ENCODE measurements around the gene SOX15.

SOX15 gene

GRCh38 chr17:7576432-7576937 lies 13.4 kb downstream of the SOX15 start:
- DNase-seq, result peak in 1 of 2 experiments; percentile 32

GRCh38 chr17:7575959-7576358 lies 13.9 kb downstream of the SOX15 start:
- peak in 1 of 2 experiments; percentile 21 for DNase-seq

DNA sequence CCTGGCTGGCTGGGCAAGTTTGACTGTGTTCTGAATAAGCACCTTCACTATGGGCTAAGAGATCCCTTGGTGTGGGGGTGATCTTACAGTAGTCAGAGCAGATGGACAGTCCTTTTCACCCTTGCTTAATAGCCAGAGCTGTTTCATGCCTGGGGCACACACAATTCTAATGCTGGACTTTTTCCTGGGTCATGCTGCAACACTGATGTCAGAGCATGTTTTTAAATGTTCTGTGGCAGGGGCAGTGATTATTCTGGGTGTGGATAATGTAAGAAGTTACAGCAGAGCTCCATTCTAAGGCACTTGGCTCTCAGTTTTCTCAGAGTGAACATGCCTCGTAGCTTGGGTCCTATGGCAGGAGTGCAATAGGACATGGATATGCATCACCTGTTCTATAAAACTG lies 14.4 kb downstream of the SOX15 start:
- no peak for DNase-seq

GRCh38 chr17:7574176-7574953 lies 15.5 kb downstream of the SOX15 start:
- DNase-seq, result no peak

DNA sequence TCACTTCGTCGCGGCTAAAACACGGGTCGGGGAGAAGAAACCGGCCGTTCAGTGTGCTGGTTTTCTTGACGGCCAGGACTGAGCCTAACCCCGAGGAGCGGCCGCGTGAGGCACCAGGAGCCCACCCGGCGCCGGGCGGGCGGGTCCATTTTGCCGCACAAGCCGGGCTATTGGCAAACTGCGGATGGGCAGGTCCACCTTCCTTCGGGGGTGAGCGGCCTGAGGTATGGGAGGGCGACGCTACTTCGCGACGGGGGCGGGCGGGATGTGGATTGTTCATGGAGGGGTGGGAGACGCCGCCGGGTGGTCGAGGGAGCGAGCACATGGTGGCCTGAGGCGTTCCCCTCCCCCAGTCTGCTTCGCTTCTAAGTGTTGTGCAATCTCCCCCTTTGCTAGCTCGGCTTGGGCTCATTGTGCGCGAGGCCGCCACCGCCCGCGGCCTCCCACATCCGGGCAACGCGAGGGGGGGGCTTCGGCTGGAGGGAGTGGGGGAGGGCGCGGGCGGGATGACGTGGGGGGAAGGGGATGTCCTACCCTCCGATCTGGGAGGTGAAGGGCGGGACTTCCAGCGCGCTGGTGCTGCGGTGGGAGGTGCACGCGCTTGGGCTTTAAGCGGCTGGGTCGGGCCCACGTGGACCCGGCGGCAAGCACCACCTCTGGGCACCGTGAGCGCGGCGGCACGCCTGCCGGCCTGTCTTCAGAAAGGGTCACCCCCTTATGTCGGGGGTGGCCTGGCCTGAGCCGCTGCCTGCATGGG lies 16.4 kb downstream of the SOX15 start:
- peak; percentile 87 to 90 for DNase-seq

- DNase-seq, result peak; percentile 100
Observed at GRCh38 chr17:7572588-7573323, 17.1 kb downstream of the SOX15 start.

DNA sequence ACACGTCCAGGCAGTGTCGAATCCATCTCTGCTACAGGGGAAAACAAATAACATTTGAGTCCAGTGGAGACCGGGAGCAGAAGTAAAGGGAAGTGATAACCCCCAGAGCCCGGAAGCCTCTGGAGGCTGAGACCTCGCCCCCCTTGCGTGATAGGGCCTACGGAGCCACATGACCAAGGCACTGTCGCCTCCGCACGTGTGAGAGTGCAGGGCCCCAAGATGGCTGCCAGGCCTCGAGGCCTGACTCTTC lies 17.6 kb downstream of the SOX15 start:
- DNase-seq, result no peak

GRCh38 chr17:7570351-7570750 lies 19.5 kb downstream of the SOX15 start:
- no peak for DNase-seq

DNA sequence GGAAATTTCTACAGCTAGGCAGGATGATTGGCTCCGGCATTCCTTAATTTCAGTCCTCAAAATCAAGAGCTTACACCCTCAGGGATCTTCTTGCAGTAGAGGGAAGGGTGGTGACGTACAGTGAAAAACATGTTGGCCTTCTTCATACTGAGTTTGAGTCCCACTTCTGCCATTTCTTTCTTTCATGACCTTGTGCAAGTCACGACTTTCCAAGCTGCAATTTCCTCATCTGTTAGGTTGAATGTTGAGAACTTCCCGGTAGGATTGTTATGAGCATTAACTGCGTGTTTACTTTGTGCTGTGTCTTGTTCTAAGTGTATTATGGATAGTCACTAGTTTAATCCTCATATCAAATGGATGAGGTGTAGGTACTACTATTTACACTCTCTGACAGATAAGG lies 20.3 kb downstream of the SOX15 start:
- DNase-seq, result no peak

DNA sequence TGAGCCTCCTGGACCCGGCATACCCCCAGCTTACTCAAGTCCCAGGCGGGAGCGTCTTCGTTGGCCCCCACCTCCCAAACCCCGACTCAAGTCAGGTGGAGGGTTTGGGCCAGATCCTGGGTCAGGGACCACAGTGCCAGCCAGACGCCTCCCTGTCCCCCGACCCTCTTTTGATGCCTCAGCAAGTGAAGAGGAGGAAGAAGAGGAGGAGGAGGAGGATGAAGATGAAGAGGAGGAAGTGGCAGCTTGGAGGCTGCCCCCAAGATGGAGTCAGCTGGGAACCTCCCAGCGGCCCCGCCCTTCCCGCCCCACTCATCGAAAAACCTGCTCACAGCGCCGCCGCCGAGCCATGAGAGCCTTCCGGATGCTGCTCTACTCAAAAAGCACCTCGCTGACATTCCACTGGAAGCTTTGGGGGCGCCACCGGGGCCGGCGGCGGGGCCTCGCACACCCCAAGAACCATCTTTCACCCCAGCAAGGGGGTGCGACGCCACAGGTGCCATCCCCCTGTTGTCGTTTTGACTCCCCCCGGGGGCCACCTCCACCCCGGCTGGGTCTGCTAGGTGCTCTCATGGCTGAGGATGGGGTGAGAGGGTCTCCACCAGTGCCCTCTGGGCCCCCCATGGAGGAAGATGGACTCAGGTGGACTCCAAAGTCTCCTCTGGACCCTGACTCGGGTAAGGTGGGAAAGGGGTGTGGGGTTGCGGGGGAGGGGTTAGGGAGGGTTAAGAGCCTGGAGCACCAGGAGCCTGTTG lies 26.6 kb downstream of the SOX15 start:
- DNase-seq, result no peak

DNA sequence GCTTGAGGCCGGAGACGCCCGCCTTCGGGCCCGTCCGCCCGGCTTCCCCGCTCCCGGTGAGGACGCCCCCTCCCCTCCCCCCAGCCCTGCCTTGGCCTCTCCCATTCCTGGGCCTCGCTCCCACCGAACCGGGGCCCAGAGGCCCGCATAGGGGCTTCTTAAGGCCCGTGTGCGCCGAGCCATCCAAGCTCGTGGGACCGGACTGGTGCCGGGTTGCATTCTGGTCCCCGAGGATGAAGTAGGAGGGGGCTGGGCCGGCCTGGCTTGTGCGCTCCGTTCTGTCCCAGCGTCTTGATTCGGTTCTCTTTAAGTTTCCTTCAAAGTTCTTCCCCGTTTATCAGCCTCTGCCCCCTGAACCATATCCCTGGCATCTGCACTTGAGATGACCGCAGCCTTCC lies 27.7 kb downstream of the SOX15 start:
- DNase-seq, result no peak

- DNase-seq, result peak; percentile 90 to 94
Observed at GRCh38 chr17:7561589-7562207, 28.2 kb downstream of the SOX15 start, which contains the start of gene SENP3. Gene SENP3, plus strand, starts transcription at chr17:7561919. Its CDS starts 1,158 bp downstream, at chr17:7563077.

- peak; percentile 91 to 92 for DNase-seq
Observed at GRCh38 chr17:7561028-7561575, 28.8 kb downstream of the SOX15 start.

DNA sequence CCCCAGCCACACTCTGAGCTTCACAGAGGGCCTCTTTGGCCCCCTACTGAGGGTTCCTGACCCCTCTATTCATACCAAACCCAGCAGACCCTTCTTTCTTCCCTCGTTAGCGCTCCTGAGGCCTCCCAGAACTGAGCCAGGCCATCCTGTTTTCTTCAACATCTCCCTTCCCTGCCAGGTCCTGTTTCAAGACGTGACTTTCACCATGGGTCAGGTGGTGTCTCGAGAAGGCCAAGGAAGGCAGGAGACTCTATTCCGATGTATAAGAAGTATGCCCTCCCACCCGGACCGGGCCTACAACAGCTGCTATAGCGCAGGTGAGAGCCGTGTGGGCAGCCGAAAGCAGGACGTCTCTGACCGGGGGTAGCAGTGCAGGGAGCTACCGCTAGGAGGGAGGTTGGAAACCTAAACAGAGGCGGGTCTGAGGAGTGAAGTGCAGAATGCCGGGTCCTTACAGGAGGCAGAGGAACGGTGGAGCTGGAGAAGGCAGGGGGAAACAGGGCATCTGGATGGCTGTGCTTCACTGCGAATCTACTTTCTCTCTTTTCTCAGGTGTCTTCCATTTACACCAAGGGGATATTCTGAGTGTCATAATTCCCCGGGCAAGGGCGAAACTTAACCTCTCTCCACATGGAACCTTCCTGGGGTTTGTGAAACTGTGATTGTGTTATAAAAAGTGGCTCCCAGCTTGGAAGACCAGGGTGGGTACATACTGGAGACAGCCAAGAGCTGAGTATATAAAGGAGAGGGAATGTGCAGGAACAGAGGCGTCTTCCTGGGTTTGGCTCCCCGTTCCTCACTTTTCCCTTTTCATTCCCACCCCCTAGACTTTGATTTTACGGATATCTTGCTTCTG lies 29.5 kb downstream of the SOX15 start:
- peak; percentile 73 to 78 for DNase-seq

GRCh38 chr17:7559320-7560171 lies 30.3 kb downstream of the SOX15 start:
- DNase-seq, result peak in 1 of 2 experiments; percentile 21

- no peak for DNase-seq
Observed at GRCh38 chr17:7558544-7559319, 31.2 kb downstream of the SOX15 start, which contains the start of gene TNFSF13. Gene TNFSF13, plus strand, starts transcription at chr17:7558750. Its CDS starts 290 bp downstream, at chr17:7559040.

DNA sequence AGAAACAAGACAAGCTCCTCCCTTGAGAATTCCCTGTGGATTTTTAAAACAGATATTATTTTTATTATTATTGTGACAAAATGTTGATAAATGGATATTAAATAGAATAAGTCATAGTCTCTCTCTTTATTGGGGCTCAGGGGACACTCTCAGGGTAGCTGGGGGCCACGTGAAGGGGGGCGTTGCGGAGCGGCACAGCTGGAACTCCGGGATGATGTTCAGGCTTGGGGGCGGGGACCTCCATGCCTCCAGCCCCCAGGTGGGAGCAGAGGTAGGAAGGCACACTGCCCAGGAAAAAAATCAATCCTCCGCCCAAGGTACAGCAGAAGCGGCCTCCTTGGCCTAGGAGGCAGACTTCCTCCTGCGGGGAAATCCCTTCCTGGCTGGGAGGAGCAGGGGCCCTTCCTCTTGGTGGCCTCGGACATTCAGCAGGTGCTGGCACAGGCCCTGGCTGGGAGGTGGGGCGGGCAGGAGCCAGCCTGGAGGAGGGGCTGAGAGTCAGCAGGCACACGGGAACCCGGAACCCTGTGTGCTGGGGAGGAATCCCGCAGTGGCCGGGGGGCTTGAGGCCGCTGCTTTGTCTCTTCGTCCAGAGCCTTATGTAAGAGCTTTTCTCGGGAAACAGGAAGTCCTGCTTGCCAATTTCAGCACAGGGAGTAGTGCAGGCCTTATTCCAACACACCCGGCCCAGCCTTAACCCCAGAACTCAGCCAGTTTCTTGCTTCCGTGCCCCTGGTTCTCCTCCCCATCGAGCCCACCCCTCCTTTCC lies 31.9 kb downstream of the SOX15 start:
- DNase-seq, result peak in 1 of 2 experiments; percentile 38

DNA sequence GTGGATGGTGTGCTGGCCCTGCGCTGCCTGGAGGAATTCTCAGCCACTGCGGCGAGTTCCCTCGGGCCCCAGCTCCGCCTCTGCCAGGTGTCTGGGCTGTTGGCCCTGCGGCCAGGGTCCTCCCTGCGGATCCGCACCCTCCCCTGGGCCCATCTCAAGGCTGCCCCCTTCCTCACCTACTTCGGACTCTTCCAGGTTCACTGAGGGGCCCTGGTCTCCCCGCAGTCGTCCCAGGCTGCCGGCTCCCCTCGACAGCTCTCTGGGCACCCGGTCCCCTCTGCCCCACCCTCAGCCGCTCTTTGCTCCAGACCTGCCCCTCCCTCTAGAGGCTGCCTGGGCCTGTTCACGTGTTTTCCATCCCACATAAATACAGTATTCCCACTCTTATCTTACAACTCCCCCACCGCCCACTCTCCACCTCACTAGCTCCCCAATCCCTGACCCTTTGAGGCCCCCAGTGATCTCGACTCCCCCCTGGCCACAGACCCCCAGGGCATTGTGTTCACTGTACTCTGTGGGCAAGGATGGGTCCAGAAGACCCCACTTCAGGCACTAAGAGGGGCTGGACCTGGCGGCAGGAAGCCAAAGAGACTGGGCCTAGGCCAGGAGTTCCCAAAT lies 32.6 kb downstream of the SOX15 start:
- peak in 1 of 2 experiments; percentile 16 for DNase-seq

All from activated T-cell treated with anti-CD3 and anti-CD28 coated beads, Interleukin-2, amount 50 U/mL, for 48 hours (primary cell).